BLaER1 treated with 17β-estradiol and CSF1 and Interleukin-3, amounts not matched to agents 10 nM and 100 nM (cell line): ENCODE results near the gene PHKA2.

Experiments used
- H3K27ac ChIP-seq, 11 experiments: shearing (Covaris generic); formaldehyde crosslinking; 2 replicates each; pipeline ENCODE4 v1.8.1; 2022
- H3K27me3 ChIP-seq, 11 experiments: shearing (Covaris generic); formaldehyde crosslinking; 2 replicates each; pipeline ENCODE4 v1.8.1; 2022
- H3K36me3 ChIP-seq, 11 experiments: shearing (Covaris generic); formaldehyde crosslinking; 2 replicates each; pipeline ENCODE4 v1.8.1; 2022
- H3K4me1 ChIP-seq, 10 experiments: shearing (Covaris generic); formaldehyde crosslinking; 2 replicates each; pipeline ENCODE4 v1.8.1; 2022
- H3K4me2 ChIP-seq, 11 experiments: shearing (Covaris generic); formaldehyde crosslinking; 2 replicates each; pipeline ENCODE4 v1.8.1; 2022
- H3K4me3 ChIP-seq, 10 experiments: shearing (Covaris generic); formaldehyde crosslinking; 2 replicates each; pipeline ENCODE4 v1.8.1; 2022
- H3K9ac ChIP-seq, 11 experiments: shearing (Covaris generic); formaldehyde crosslinking; 2 replicates each; pipeline ENCODE4 v1.8.1; 2022
- H3K9me3 ChIP-seq, 11 experiments: shearing (Covaris generic); formaldehyde crosslinking; replicated peaks in 1 of 11; 2 replicates each; pipeline ENCODE4 v1.8.1; 2022
- H4K20me1 ChIP-seq, 11 experiments: shearing (Covaris generic); formaldehyde crosslinking; 2 replicates each; pipeline ENCODE4 v1.8.1; 2022
- Cebpa-rat ChIP-seq, 11 experiments: shearing (Covaris generic); IDR thresholded peaks; 2 replicates each; pipeline ENCODE4 v1.8.1; 2022

The PHKA2 gene

GRCh38 chrX:19005909-19006308, 22.0 kb upstream of the PHKA2 start:
- H3K4me3 ChIP-seq, result no peak overlapping the region
- no peaks in the 10 kb centered on the region for H3K9me3 ChIP-seq
- no peak for TF ChIP-seq Cebpa-rat (IDR thresholded peaks at IDR 0.05)
- no peaks in the 10 kb centered on the region for H3K36me3 ChIP-seq
- no peak overlapping the region for H3K27ac ChIP-seq
- H3K9ac ChIP-seq, result no peak overlapping the region
- H4K20me1 ChIP-seq, result no peaks in the 10 kb centered on the region; a peak in 1 of 22 replicates
- H3K27me3 ChIP-seq, result peaks cover 0 to 24% (median 17%) of the 10 kb centered on the region in 11 experiments; a peak in 11 of 22 replicates
- H3K4me1 ChIP-seq, result no peaks in the 10 kb centered on the region
- no peak overlapping the region for H3K4me2 ChIP-seq

GRCh38 chrX:19003756-19004155, 19.8 kb upstream of the PHKA2 start:
- Histone ChIP-seq H3K27me3 (peaks cover 0 to 32% (median 25%) of the 10 kb centered on the region in 11 experiments; a peak in 14 of 22 replicates), H3K4me3 (no peak overlapping the region), H3K9me3 (no peaks in the 10 kb centered on the region), H3K27ac (no peak overlapping the region), H3K36me3 (no peaks in the 10 kb centered on the region), H3K4me1 (no peaks in the 10 kb centered on the region), H4K20me1 (no peaks in the 10 kb centered on the region; a peak in 1 of 22 replicates), H3K9ac (no peak overlapping the region), H3K4me2 (no peak overlapping the region)
- no peak for TF ChIP-seq Cebpa-rat (IDR thresholded peaks at IDR 0.05)

DNA sequence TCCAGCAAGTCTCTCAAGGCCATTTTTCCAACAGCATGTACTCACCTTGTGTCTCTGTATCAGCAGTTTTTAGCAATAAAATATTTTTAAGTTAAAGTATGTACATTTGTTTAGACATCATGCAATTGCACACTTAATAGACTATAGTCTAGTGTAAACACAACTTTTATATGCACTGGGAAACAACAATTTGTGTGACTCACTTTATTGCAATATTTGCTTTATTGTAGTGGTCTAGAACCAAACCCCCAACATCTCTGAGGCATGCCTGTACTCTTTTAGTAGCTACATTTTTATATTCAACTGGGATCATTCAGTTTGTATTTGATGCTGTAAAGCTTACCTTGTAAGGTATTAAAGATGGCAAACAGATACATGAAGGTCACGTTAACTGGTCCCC, 14.7 kb upstream of the PHKA2 start:
- no peaks in the 10 kb centered on the region for H3K36me3 ChIP-seq
- H3K4me2 ChIP-seq, result no peak overlapping the region
- H3K4me3 ChIP-seq, result no peak overlapping the region
- TF ChIP-seq Cebpa-rat (IDR thresholded peaks at IDR 0.05), result no peak
- H3K4me1 ChIP-seq, result no peaks in the 10 kb centered on the region
- no peaks in the 10 kb centered on the region for H3K9me3 ChIP-seq
- H3K9ac ChIP-seq, result no peak overlapping the region
- H4K20me1 ChIP-seq, result no peaks in the 10 kb centered on the region
- peaks cover 34 to 81% (median 69%) of the 10 kb centered on the region in 11 experiments; a peak in 21 of 22 replicates for H3K27me3 ChIP-seq
- no peak overlapping the region for H3K27ac ChIP-seq

DNA sequence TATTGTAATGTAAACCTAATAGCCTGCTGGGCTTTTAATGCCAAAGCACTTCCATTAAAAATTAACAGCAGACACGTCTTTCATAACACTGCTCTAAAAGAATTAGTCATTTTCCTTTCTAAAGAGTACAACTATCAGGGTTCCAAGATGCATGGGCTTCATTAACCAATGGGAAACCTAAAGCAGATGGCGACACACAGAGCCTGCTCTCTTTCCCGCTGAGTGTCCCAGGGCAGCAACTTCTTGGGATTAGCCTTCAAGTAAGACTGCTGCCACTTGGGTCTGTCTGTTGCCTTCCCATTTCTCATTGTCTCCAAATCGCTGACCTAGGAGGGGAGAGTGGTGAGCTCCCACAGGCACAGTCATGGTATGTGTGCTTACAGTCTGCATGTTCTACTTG, 14.0 kb upstream of the PHKA2 start:
- Histone ChIP-seq H3K27ac (no peak overlapping the region), H3K4me3 (no peak overlapping the region), H3K4me1 (no peaks in the 10 kb centered on the region), H4K20me1 (no peaks in the 10 kb centered on the region), H3K9me3 (no peaks in the 10 kb centered on the region), H3K4me2 (no peak overlapping the region), H3K27me3 (peaks cover 32 to 85% (median 72%) of the 10 kb centered on the region in 11 experiments; a peak in 21 of 22 replicates), H3K9ac (no peak overlapping the region), H3K36me3 (no peaks in the 10 kb centered on the region)
- no peak for TF ChIP-seq Cebpa-rat (IDR thresholded peaks at IDR 0.05)

- no peaks in the 10 kb centered on the region for H3K9me3 ChIP-seq
- no peak for TF ChIP-seq Cebpa-rat (IDR thresholded peaks at IDR 0.05)
- H3K9ac ChIP-seq, result no peak overlapping the region
- H3K4me3 ChIP-seq, result no peak overlapping the region
- no peak overlapping the region for H3K27ac ChIP-seq
- peaks cover 35 to 85% (median 74%) of the 10 kb centered on the region in 11 experiments; a peak in 21 of 22 replicates for H3K27me3 ChIP-seq
- H3K4me1 ChIP-seq, result no peaks in the 10 kb centered on the region
- H4K20me1 ChIP-seq, result no peaks in the 10 kb centered on the region; a peak in 1 of 22 replicates
- H3K36me3 ChIP-seq, result no peaks in the 10 kb centered on the region
- no peak overlapping the region for H3K4me2 ChIP-seq
These were observed 12.6 kb upstream of the PHKA2 start for GRCh38 chrX:18996536-18996935.

- Histone ChIP-seq H3K4me2 (no peak overlapping the region), H3K4me3 (no peak overlapping the region), H3K9ac (no peak overlapping the region), H3K36me3 (no peaks in the 10 kb centered on the region), H3K27ac (no peak overlapping the region), H3K4me1 (no peaks in the 10 kb centered on the region), H4K20me1 (no peaks in the 10 kb centered on the region; a peak in 1 of 22 replicates), H3K9me3 (no peaks in the 10 kb centered on the region), H3K27me3 (peaks cover 45 to 93% (median 84%) of the 10 kb centered on the region in 11 experiments; a peak in 21 of 22 replicates)
- TF ChIP-seq Cebpa-rat (IDR thresholded peaks at IDR 0.05), result no peak
These were observed 11.3 kb upstream of the PHKA2 start for GRCh38 chrX:18995221-18995620.

GRCh38 chrX:18994713-18995112, 10.8 kb upstream of the PHKA2 start:
- H4K20me1 ChIP-seq, result no peaks in the 10 kb centered on the region; a peak in 1 of 22 replicates
- H3K4me3 ChIP-seq, result no peak overlapping the region
- H3K27me3 ChIP-seq, result peaks cover 48 to 97% (median 89%) of the 10 kb centered on the region in 11 experiments; a peak in 21 of 22 replicates
- no peaks in the 10 kb centered on the region for H3K9me3 ChIP-seq
- H3K4me2 ChIP-seq, result no peak overlapping the region
- no peaks in the 10 kb centered on the region for H3K4me1 ChIP-seq
- H3K36me3 ChIP-seq, result no peaks in the 10 kb centered on the region
- no peak for TF ChIP-seq Cebpa-rat (IDR thresholded peaks at IDR 0.05)
- no peak overlapping the region for H3K27ac ChIP-seq
- H3K9ac ChIP-seq, result no peak overlapping the region

- H3K4me2 ChIP-seq, result no peak overlapping the region
- H3K9me3 ChIP-seq, result no peaks in the 10 kb centered on the region
- H3K4me3 ChIP-seq, result no peak overlapping the region
- H3K4me1 ChIP-seq, result no peaks in the 10 kb centered on the region
- peaks cover 47 to 98% (median 93%) of the 10 kb centered on the region in 11 experiments for H3K27me3 ChIP-seq
- no peak overlapping the region for H3K27ac ChIP-seq
- no peak for TF ChIP-seq Cebpa-rat (IDR thresholded peaks at IDR 0.05)
- no peak overlapping the region for H3K9ac ChIP-seq
- H4K20me1 ChIP-seq, result no peaks in the 10 kb centered on the region; a peak in 1 of 22 replicates
- no peaks in the 10 kb centered on the region for H3K36me3 ChIP-seq
These were observed 8.9 kb upstream of the PHKA2 start for GRCh38 chrX:18992829-18993228.

- peak overlapping the region; percentile 88 to 95 (median 93); a peak in 21 of 22 replicates for H3K27ac ChIP-seq
- peaks cover 14 to 36% (median 29%) of the 10 kb centered on the region in 10 experiments for H3K4me1 ChIP-seq
- H3K4me2 ChIP-seq, result peak overlapping the region; percentile 51 to 82 (median 70)
- H4K20me1 ChIP-seq, result peaks cover 0 to 33% (median 6%) of the 10 kb centered on the region in 11 experiments; a peak in 10 of 22 replicates
- H3K36me3 ChIP-seq, result no peaks in the 10 kb centered on the region
- H3K4me3 ChIP-seq, result peak overlapping the region; percentile 62 to 78 (median 72)
- TF ChIP-seq Cebpa-rat (IDR thresholded peaks at IDR 0.05), result no peak
- H3K27me3 ChIP-seq, result peaks cover 17 to 80% (median 66%) of the 10 kb centered on the region in 11 experiments
- H3K9ac ChIP-seq, result peak overlapping the region; percentile 83 to 95 (median 91)
- H3K9me3 ChIP-seq, result peaks cover 0 to 14% (median 0%) of the 10 kb centered on the region in 11 experiments; a peak in 6 of 22 replicates
These were observed 1.2 kb upstream of the PHKA2 start for GRCh38 chrX:18985186-18985435.
